ENCODE data around the gene GPR55. TPM values are rescaled to one million over a fixed set of nuclear protein-coding genes. Genes with fewer than 3 reads are reported as not detected.

GPR55 gene
- total and polyA plus RNA-seq, 8 donors, result 0.02 to 0.12 (median 0.06) TPM; not detected in 3

GRCh38 chr2:230960026-230960425 lies 35.0 kb upstream of the GPR55 start:
- H3K36me3 ChIP-seq, result no peaks in the 10 kb centered on the region
- DNase-seq (no peak), FAIRE-seq (no peak), ATAC-seq (no peak)
- WGBS, 2 donors, result 38 to 52% methylated on average over 1 of the region's 1 CpG
- intact Hi-C loops (cut with DNase I), result no loop called here
- H3K27ac ChIP-seq, result no peak overlapping the region
- H3K27me3 ChIP-seq, result peaks cover 0 to 2% (median 0%) of the 10 kb centered on the region in 4 donors
- no peak overlapping the region for H3K4me3 ChIP-seq
- TF ChIP-seq, protein P1, sequence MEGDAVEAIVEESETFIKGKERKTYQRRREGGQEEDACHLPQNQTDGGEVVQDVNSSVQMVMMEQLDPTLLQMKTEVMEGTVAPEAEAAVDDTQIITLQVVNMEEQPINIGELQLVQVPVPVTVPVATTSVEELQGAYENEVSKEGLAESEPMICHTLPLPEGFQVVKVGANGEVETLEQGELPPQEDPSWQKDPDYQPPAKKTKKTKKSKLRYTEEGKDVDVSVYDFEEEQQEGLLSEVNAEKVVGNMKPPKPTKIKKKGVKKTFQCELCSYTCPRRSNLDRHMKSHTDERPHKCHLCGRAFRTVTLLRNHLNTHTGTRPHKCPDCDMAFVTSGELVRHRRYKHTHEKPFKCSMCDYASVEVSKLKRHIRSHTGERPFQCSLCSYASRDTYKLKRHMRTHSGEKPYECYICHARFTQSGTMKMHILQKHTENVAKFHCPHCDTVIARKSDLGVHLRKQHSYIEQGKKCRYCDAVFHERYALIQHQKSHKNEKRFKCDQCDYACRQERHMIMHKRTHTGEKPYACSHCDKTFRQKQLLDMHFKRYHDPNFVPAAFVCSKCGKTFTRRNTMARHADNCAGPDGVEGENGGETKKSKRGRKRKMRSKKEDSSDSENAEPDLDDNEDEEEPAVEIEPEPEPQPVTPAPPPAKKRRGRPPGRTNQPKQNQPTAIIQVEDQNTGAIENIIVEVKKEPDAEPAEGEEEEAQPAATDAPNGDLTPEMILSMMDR (IDR thresholded peaks at IDR 0.05), result no peak
- H3K4me1 ChIP-seq, result peaks cover 0 to 6% (median 0%) of the 10 kb centered on the region in 3 donors
- no peaks in the 10 kb centered on the region for H3K9me3 ChIP-seq

DNA sequence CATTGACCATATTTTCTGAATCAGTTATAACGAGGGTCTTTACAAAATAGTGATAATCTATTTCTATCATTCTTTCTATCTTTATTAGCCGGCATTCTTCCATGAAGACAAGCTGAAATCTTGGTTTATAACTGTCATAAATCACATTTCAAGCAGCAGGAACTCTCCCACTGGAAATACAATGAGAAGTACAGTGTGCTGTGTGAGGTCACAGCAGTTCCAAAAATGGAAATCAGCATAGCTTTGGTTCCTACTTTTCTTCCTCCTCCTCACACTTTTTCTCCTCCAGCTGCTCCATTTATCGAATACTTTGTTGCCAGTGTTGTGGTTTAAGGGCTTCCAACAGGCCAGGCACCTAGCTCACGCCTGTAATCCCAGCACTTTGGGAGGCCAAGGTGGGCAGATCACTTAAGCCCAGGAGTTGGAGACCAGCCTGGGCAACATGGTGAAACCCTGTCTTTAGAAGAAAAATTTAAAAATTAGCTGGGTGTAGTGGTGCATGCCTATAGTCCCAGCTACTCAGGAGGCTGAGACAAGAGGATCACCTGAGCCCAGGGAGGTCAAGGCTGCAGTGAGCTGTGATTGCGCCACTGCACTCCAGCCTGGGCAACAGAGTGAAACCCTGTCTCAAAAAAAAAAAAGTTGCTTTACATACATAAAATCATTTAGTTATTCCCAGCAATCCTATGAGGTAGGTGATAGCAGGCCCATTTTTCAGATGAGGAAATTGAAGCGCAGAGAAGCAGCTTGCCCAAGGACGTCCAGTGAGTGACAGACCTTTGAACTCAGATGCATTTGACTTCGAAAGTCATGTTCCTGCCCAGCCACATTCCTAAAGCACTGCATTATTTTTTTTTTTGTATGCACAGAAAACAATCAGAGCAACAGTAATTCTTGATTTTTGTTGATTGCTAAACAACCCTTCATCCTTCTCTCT lies 34.0 kb upstream of the GPR55 start:
- 71 to 80% methylated on average over 8 of the region's 8 CpGs for WGBS, 2 donors
- Histone ChIP-seq H3K36me3 (no peaks in the 10 kb centered on the region), H3K27ac (no peak overlapping the region), H3K9me3 (no peaks in the 10 kb centered on the region), H3K4me3 (no peak overlapping the region), H3K4me1 (peaks cover 0 to 6% (median 0%) of the 10 kb centered on the region in 3 donors), H3K27me3 (peaks cover 0 to 2% (median 0%) of the 10 kb centered on the region in 4 donors)
- no peak for FAIRE-seq
- intact Hi-C loops (cut with DNase I), result no loop called here
- ATAC-seq, result no peak
- TF ChIP-seq, protein P1 (IDR thresholded peaks at IDR 0.05), result no peak
- no peak for DNase-seq

DNA sequence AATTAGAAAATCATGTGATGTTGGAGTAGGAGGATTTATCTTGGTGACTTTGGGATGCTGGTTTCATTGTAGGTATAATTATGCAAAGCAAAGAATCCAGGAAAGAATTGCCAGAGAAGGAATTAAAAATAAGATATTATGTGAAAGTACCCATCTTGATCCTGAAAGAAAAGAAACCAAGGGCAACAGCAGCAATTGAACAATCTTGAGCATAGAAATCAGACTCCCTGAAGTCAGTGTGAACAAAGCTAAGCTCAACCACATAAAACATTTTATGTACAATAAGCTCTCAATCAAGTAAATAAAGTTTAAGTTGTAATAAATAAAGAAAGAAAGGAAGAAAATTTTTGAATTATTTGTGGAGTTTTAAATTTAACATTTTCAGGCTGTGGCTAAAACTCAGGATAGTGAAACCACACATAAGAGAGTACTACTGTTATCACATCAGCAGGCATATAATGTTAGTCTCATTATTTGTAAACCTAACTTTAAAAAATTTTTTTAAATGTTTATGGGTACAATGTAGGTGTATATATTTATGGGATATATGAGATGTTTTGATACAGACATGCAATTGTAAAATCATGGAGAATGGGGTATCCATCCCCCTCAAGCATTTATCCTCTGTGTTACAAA lies 32.8 kb upstream of the GPR55 start:
- DNase-seq, result no peak
- Histone ChIP-seq H3K27me3 (peaks cover 0 to 2% (median 0%) of the 10 kb centered on the region in 4 donors), H3K4me3 (peak overlapping the region in 2 of 4 donors; percentile 5 to 32), H3K4me1 (peaks cover 0 to 6% (median 0%) of the 10 kb centered on the region in 3 donors), H3K36me3 (no peaks in the 10 kb centered on the region), H3K27ac (no peak overlapping the region), H3K9me3 (no peaks in the 10 kb centered on the region)
- intact Hi-C loops (cut with DNase I), result no loop called here
- TF ChIP-seq, protein P1 (IDR thresholded peaks at IDR 0.05), result no peak
- no peak for ATAC-seq
- peak; percentile 80 for FAIRE-seq

GRCh38 chr2:230956827-230957755 lies 32.0 kb upstream of the GPR55 start:
- Histone ChIP-seq H3K27me3 (peaks cover 0 to 2% (median 0%) of the 10 kb centered on the region in 4 donors), H3K27ac (no peak overlapping the region), H3K4me3 (peak overlapping the region in 2 of 4 donors; percentile 5 to 32), H3K4me1 (peaks cover 0 to 6% (median 0%) of the 10 kb centered on the region in 3 donors), H3K36me3 (no peaks in the 10 kb centered on the region), H3K9me3 (no peaks in the 10 kb centered on the region)
- DNase-seq (peak in 1 of 6 donors; percentile 70), FAIRE-seq (no peak), ATAC-seq (peak; percentile 40 to 83 (median 66))
- WGBS, 2 donors, result 12 to 16% methylated on average over 36 to 43 of the region's 43 CpGs
- TF ChIP-seq, protein P1 (IDR thresholded peaks at IDR 0.05), result no peak
- intact Hi-C loops (cut with DNase I), result no loop called here

Measured in pancreas (tissue), 10 donors.